22Rv1 (cell line): ENCODE results near the gene JUP.

Experiments
- CTCF ChIP-seq: fragments of 450-650 bp; IDR thresholded peaks from 2 replicates; pipeline ENCODE4 v1.5.1; 2017; ENCODE audit warnings: mild to moderate bottlenecking
- ZFX ChIP-seq: fragments of 450-650 bp; IDR thresholded peaks from 2 replicates; pipeline ENCODE4 v1.6.1; 2017; ENCODE audit warnings: antibody characterized with exemption, borderline replicate concordance

GRCh38 chr17:41777157-41777573 is 9.3 kb downstream of the JUP start:
- TF ChIP-seq CTCF, result no peak
- TF ChIP-seq ZFX, result no peak
